Fibroblast of villous mesenchyme (primary cell): ENCODE measurements around the gene CFAP61. TPM values are rescaled to one million over a fixed set of nuclear protein-coding genes. Genes with fewer than 3 reads are reported as not detected.
A peak's percentile ranks its signal among the peaks of the same experiment; 100 is the strongest.
"Not testable (repeated sequence)": the region's sequence is repeated elsewhere in the genome, so short reads cannot be mapped to it uniquely, and the experiment has no call there.

ENCODE experiments used
- DNase-seq: peaks from one replicate; pipeline ENCODE4 v3.0.0-alpha.2; 2010; ENCODE audit warnings: low read depth
- H3K4me3 ChIP-seq: 2 replicates; pipeline ENCODE4 v1.5.1; 2011; ENCODE audit warnings: low read depth, mild to moderate bottlenecking, low read length
- CTCF ChIP-seq: IDR thresholded peaks from 2 replicates; pipeline ENCODE4 v1.5.1; 2012; ENCODE audit warnings: low read depth, mild to moderate bottlenecking, low read length; ENCODE audit not compliant: insufficient read depth
- total RNA-seq: library from RNA; depleted of rRNA; stranded (reverse); fragments of >200 nt; gene quantifications from 2 replicates; pipeline ENCODE4 v1.2.3, GENCODE V29; 2012

The CFAP61 gene
- total RNA-seq, 1 donor, result 0.43 TPM

GRCh38 chr20:20230741-20231140, 178.4 kb downstream of the CFAP61 start:
- H3K4me3 ChIP-seq, result no peak overlapping the region
- no peak for DNase-seq
- no peak for TF ChIP-seq CTCF

- no peak for DNase-seq
- no peak overlapping the region for H3K4me3 ChIP-seq
- TF ChIP-seq CTCF, result no peak
Measured at GRCh38 chr20:20231528-20232298, 179.4 kb downstream of the CFAP61 start.

DNA sequence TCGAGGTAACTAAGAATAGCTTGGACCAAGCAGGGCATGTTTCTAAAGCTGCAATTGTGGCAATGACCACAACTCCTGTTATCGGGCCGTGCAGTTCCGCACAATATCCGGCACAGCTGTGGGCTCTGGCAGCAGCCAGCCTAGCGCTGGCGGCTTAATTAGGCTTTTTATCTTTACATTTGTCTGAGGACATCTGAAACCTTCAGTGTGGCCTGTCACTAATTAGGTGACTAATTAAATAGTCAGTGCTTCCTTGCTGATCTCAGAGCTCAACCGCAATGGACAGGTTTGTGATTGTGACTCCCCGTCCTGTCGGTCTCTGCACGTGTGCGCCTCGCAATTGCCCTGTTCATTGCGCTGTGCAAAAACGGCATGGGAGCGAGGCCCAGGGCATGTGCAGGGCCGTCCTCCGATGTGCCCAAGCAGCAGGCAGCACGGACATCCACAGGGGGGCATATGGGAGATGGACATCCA, 180.7 kb downstream of the CFAP61 start:
- no peak for DNase-seq
- TF ChIP-seq CTCF, result no peak
- no peak overlapping the region for H3K4me3 ChIP-seq

DNA sequence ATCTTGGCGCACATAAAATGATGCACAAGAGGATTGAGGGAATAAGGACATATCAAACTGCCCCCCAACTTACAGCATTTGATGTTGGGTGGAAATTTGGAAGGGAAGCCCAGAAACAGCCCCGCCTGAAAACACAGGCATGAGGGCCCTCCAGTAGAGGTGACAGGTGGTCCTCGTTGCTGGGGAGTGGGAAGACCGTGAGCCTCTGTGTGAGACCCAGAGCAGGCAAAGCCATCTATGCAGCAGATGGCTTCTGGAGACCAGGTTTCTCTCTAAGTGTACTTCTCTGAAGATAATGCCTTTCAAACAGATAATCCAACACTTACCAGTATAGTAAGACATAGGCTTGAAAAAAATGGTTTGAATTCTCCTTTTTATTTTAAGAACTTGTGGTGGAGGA, 183.3 kb downstream of the CFAP61 start:
- no peak overlapping the region for H3K4me3 ChIP-seq
- TF ChIP-seq CTCF, result no peak
- DNase-seq, result no peak

DNA sequence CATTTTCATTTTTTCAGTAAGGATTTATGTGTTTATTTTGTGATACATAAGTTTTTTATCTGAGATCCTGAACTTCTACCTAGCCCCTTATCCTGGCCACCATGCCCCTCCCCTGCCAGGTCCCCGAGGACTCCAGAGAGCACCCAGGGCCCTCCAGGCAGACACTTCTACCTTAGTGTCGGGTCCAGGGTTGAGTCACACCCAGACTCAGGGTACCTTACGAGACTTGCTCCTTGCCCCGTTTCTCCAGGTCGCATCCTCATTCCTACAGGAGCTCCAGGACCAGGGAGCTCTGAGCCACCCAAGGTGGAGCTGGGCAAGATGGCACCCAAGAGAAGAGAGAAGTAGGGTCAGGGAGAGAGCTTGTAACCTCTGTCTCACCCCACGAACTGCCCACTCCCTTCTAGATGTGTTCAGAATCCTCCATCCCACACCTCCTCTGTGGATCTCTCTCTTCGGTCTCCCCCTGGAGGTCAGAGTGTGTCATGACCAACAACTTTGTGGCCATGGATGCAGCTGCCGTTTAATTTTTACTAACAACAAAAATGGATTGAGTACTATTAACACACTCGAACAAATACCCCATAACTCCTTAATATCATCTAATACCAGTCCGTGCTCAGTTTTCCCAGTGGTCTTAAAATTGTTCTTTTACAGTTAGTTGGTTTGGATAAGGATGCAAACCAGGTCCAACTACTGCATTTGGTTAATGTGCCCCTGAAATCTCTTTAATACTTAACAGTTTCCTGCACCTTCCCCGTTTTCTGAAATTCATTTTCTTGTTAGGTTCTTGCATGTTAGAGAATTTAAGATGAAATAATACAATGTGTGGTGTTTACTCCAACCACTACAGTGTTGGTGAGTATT, 185.0 kb downstream of the CFAP61 start:
- peak; percentile 29 for DNase-seq
- TF ChIP-seq CTCF, result peak; percentile 82
- H3K4me3 ChIP-seq, result no peak overlapping the region

DNA sequence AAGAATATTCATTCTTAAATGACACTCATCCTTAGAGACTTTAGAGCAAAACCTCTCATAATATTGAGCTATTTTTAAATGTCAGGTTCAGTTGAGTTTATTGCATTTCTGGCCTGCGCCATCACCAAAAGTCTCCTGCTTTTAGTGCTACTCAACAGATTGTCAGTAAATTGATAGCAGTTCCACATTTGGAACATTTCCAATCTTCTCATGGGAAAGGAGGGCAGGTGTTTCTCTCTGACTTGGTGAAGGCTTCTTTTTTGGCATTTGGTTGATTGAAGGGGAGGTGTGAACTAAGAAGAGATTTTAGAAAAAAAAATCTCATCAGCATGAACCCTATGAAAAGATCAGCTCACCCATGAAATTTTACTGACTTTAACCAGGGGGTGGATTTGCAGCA, 189.6 kb downstream of the CFAP61 start:
- H3K4me3 ChIP-seq, result no peak overlapping the region
- DNase-seq, result no peak
- TF ChIP-seq CTCF, result no peak

- not testable (repeated sequence) for DNase-seq, H3K4me3 ChIP-seq
Measured at GRCh38 chr20:20244384-20244783, 192.1 kb downstream of the CFAP61 start.
